Renal cortical epithelial cell (primary cell): ENCODE data around the gene ARAF. TPM values are rescaled to one million over a fixed set of nuclear protein-coding genes. Genes with fewer than 3 reads are reported as not detected.

Experiments
- DNase-seq: peaks from one replicate; pipeline ENCODE4 v3.0.0-alpha.2; 2011; ENCODE audit warnings: low read depth
- total RNA-seq: library from RNA; depleted of rRNA; stranded (reverse); fragments of >200 nt; gene quantifications from 2 replicates; pipeline ENCODE4 v1.2.3, GENCODE V29; 2014

Gene ARAF
- total RNA-seq, 1 donor from 2014 or later: 28.5 TPM

DNA sequence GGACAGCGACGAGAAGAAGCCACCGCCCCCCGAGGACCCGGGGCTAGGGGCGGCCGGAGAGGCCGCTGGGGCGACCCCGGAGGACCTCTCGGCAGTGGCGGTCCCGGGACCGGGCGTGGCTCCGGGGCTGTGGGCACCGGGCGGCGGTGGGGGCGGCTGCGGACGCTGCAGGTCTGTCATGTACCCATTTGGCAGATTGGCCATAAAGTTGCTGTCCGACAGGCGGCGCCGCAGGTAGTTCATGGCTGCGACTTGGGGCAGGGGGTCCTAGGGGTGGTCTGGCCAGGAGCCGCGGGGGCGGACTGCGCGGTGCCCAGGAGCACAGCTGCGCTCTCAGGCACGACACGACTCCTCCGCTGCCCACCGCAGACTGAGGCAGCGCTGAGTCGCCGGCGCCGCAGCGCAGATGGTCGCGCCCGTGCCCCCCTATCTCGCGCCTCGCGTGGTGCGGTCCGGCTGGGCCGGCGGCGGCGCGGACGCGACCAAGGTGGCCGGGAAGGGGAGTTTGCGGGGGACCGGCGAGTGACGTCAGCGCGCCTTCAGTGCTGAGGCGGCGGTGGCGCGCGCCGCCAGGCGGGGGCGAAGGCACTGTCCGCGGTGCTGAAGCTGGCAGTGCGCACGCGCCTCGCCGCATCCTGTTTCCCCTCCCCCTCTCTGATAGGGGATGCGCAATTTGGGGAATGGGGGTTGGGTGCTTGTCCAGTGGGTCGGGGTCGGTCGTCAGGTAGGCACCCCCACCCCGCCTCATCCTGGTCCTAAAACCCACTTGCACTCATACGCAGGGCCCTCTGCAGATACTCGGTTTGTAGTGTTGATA lies 58.7 kb downstream of the ARAF start, which contains the start of gene SYN1:
Gene SYN1, minus strand, starts transcription at position 372 of the 817 bp plus-strand sequence. Its CDS starts 129 bp downstream, at position 243.
- DNase-seq: peak; percentile 18

DNA sequence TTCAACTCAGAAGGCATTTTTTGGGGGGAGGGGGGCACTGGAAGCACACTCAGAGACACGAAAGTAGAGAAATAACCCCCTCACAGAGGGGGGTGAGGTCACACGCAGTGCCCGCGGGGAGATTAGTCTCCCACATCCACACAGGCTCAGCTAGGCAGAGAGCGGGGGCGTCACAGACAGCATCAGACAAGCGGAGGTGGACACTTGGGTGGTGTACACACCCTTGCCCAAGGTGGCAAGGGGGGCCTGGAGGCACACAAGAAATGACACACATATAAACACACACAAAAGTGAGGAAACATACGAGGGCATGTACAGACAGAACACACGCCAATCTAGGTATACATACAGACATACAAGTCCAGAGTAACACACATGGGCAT lies 59.3 kb downstream of the ARAF start:
- DNase-seq: no peak

Other genes starting within 250 kb of the ARAF start
- 0.17 and 0.65 TPM in 2 replicates for gene ZNF157, start 190.6 kb upstream of the ARAF start, total RNA-seq
- gene ZNF41, start 78.0 kb upstream of the ARAF start, total RNA-seq: 7.3 and 11.2 TPM in 2 replicates
- 41.0 and 123 TPM in 2 replicates for gene TIMP1, start 21.2 kb downstream of the ARAF start, total RNA-seq
- gene SYN1, start 58.7 kb downstream of the ARAF start, total RNA-seq: 0.05 and 0.17 TPM in 2 replicates
- gene CFP, start 68.7 kb downstream of the ARAF start, total RNA-seq: 0.05 TPM in 1 of 2 replicates, not detected in the other
- 13.5 and 16.4 TPM in 2 replicates for gene ELK1, start 89.4 kb downstream of the ARAF start, total RNA-seq
- 62.6 and 106 TPM in 2 replicates for gene UXT, start 98.0 kb downstream of the ARAF start, total RNA-seq